Activated CD8-positive, alpha-beta memory T cell treated with anti-CD3 and anti-CD28 coated beads, Interleukin-2, amount 50 U/mL, for 1 hour (primary cell): Measurements from ENCODE around the gene RBM5.

Experiments
- DNase-seq: peaks from one replicate; pipeline ENCODE4 v3.0.0-alpha.2; 2020; ENCODE audit errors: extremely low read depth

RBM5 gene

DNA sequence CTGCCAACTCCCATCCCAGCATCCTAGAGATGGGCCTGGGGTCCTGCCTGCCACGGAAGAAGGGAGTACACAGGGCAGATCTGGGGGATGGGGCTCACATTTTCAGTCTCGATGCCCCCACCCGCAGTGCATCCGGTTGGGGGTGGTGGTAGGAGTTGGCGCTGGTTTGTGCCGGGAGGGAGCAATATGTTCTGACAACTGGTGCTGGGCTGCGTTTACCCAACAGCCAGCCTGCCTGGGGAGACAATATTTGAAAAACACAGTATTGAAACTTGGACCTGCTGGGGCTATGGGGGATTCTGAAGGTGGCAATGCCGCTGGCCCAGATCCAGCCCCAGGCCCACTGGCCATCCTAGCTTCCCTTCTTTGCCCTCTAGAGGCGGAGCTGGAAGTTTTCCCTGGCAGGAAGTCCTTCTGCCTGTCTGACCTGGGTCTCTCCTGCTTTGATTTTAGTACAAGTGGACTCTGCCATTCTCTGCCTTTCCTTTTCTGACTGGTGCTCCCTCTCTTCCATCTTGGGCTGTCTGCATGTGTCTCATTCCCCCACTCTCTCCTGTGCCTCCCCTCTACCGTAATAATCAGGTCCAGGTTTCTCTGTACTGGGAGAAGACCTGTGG is 69.9 kb downstream of the RBM5 start:
- no peak for DNase-seq

DNA sequence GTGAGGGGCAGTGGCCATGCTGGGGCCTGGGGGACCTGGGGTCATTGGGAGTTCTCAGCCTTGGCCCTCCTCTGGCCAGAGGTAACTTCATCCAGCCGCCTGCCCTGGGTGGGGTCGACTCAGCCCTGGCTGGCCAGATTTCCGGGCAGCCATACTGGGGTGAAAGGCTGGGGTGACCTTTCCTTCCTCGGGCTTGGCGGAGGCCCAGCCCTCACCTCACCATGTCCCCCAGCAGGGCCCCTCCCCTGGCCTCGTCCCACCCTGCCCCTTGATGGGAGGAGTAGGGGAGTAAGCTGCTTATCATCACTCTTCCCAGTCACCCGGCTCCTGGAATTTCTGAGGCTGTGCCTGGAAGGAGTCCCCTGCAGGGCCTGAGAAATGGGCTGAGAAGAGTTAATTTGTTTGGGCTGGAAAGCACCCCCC is 71.9 kb downstream of the RBM5 start:
- no peak for DNase-seq

DNA sequence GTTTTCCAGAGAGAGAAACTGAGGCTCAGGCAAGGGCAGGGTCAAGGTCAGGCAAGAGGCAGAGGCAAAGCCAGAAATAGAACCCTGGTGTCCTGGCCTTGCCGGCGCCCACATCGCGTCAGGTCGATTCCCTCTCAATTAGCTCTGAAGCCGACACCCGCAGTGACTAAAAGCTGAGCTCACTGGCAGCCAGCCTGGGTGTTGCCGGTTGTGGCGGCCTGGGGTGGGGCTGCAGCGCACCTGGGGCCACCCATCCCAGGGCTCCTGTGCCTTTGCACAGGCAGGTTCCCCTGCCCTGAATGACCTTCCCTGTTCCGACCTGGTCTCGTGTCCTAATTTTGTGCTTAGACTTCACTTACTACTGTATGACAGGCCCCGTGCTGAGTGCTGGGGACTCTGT is 72.6 kb downstream of the RBM5 start:
- DNase-seq: no peak

DNA sequence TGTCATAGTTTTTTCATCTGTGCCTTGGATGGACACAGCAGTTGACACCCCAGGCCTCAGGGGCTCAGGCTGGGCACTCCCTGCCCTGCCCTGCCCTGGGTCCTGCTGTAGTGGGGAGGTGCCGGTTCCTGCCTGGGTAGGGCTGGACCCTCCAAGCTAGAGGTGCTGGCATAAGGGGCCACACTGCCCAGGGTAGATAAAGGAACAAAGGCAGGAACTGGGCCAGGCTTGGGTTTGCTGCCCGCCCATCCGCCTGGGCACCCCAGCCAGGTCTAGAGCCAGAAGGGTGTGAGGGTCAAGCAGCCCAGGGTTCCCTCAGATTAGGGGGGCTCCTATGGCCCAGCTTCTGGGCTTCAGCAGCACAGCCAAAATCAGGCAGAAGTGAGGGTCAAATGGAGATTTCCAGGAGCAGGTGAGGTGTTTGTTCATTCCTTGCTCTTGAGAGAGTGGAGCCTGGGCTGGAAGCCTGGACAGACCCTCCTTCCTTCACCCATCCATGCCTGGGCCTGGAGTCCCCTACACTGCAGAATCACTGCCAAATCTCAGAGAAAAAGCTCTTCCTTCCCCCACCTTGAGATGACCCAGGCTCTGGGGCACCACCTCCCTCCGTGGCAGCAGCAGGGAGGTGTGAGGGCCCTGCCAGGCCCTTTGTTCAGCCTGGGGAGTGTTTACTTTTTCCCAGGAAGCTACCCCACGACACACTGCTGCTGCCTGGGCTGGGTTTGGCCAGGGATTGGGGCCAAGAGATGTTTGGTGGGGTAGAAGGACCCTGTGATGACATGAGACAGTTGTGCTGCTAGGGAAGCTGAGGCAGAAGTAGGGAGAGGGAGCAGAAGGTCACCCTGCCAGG is 73.5 kb downstream of the RBM5 start:
- no peak for DNase-seq

- DNase-seq: no peak
These were observed 75.1 kb downstream of the RBM5 start for GRCh38 chr3:50163572-50164455.

DNA sequence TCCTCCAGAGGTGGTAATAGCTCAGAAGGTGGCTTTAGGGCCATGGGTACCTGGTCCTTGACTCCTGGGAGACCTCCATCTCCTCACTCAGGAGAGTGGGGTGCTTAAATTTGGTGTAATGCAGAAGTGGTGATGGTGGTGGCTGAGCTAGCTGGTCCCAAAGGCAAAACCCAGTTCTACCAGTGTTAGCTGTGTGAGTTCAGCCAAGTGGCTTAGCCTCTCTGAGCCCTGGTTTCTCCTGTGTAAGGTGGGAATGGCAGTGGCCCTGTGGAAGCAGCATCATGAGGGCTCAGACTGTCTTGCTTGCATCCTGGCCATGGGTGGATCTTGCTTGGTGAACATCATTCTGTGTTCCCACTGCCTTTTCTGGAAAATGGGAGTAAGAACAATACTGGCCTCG is 75.8 kb downstream of the RBM5 start:
- no peak for DNase-seq

DNA sequence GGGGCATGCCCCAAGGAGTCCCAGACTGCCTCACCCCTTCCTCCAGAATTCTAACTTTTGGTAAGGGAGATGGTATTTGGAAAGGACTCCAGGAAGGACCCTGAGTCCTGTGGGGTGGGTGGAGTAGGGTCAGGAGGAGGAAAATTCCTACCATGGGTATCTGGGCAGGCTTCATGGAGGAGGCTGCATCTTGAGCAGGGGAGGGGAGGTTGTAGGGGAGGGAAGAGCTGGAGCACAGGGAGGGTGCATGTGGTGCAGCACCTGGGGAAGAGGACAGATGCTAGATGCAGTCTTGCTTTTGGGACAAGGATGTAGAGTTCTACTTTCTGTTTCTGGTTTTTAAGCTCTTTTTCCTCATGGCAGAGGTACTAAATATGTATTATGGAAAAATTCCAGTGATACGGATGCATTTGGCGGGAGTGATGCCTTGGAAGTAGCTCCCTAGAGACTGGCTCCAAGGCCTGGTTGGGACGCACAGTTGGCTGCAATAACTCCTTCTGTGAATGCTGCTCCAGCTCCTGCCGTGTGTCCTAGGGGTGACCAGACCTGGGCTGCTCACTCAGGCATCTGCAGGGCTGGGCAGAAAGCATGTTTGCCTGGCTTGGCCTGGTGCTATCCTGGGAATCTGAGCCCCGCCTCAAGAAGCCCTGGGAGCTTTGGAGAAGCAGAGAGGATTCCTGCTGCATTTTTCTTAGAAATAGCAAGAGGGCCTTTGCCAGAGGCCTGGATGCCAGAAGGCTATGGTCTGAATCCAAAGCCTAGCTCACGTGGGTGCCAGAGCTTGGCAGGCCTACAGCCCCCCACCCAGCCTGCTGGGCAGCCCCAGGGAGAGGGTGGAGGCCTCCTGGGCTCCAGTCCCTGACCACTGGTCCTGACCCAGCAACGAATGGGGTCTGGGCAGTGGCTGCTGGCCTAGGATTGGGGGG is 76.5 kb downstream of the RBM5 start:
- DNase-seq: no peak

DNA sequence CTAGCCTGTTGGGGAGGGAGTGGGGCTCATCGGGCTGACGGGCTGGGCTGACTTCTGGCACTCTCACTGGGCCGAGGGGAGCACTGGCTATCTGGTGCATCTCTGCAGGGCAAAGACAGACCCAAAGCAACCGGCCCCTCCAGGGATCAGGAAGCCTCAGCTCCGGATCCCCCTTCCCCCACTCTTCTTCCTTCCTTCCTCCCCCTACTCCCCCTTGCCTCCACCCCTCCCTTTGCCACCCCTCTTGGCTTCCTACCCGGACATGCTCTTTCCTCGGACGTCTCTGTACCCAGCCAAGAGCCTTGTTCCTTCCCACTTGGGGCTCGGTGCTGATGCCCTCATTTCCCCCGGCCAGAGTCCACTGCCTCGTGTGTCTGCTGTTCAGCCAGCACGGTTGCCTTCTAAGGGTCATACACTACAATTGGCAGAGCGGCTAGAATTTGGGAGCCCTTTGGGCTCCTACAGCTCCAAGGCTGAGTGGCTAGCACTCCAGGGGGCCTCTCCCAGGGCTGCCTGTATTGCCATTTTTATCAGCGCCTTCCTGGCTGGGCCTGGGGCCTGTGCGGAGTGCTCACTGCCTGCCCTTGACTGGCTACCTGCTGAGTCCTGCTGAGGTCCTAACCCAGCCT is 77.3 kb downstream of the RBM5 start:
- no peak for DNase-seq

GRCh38 chr3:50166620-50167019 is 77.9 kb downstream of the RBM5 start:
- DNase-seq: no peak

DNA sequence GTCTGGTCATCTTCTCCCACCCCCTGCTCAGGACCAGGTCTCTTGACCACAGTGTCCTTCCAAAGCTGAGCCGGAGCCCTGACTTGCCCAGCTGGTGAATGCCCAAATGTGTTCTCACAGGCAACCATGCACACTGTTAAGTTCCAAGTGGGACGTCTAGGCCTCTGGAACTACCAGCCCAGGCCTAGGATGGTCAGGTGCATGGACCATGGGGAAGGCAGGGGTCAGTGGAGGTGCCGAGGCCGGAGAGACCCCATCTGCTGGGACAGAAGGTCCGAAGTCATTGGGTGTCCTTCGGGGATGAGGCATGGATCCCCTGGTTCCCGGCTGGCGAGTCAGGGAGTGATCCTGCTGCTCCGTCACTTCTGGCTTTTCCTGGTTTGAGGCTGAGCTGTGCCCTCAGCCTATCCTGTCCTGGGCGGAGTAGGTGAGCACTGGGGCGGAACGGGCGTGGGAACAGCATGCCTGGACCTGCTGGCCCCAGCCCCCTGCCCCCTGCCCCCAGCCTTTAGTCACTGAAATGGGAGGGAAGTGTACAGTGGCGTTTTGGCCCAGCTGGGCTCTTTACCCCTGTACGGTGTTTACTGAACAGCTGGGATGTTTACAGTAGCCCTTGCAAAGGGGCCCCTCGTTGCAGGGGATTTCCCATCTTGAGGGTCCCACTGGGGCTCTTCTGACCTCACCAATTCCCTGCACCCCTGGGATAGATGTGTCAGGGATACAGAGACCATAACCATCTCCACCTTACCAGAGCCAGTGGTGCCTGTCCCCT is 78.5 kb downstream of the RBM5 start:
- no peak for DNase-seq

- DNase-seq: no peak
These were observed 79.1 kb downstream of the RBM5 start for GRCh38 chr3:50167841-50168209.

- no peak for DNase-seq
These were observed 79.7 kb downstream of the RBM5 start for GRCh38 chr3:50168388-50168787.
